Inferior parietal cortex (tissue), 1 donor: ENCODE data around the gene MAML2.

ENCODE experiments used
- DNase-seq: peaks from one replicate; pipeline ENCODE4 v3.0.0-alpha.2; 2016; ENCODE audit errors: extremely low spot score

Gene MAML2

DNA sequence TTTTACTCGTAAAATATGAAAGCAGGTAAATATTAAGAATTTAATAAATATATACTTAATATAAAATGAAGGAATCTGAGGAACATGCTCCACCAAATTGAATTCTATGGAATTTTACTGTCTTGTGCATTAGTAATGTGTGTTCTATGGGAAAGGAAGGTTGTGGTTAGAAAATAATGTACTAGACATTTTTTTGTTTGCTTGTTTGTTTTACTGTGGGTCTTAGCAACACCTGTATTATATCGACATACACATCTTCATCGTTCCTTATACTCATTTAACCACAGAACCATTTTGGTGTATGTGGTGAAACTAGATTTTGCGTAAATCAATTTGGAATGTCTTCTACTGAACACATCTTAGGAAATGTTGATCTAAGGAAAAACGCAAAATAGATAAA lies 304.9 kb downstream of the MAML2 start:
- DNase-seq, result no peak

DNA sequence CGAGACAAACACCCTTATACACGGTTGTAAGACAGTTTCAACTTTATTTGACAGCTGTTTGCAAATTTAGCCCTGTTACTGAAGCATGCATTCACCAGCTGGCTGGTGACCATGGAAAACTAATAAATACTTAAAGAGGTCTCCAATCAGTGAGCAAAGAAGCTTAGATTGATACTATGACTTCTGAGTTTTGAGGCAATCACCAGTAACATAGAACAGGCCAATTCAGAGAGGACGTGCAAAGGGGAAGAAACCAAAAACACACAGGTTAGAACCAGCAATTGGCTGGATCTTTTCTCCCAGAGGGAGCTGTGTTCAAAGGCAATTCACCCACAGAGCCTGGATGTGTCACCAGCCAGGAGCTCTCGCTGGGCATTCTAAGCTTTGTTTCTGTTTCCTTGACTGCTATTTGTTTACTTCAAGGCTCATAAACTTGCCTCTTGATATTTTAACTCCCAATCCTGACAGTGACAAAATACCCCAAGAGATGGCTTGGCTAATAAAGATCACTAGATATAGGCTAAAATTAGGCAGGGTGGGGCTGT lies 305.5 kb downstream of the MAML2 start:
- no peak for DNase-seq

DNA sequence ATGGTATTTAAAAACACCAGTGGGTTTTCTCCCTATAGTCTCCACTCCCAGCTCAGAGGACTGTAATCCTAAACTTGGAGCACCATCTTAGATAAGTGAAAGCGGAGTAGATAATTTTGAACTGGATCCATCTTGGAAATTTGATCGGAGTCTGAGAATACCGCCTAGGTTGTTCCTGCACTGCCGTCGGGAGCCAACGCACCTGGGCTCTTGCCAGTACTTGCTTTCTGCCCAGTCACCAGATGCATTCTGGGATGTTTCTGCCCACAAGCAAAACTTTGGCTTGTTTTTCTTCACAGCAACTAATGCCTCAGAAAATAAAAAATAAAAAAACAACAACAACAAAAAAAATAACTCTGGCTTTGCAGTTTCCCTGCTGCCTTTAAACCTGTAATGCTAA lies 306.1 kb downstream of the MAML2 start:
- DNase-seq, result no peak

DNA sequence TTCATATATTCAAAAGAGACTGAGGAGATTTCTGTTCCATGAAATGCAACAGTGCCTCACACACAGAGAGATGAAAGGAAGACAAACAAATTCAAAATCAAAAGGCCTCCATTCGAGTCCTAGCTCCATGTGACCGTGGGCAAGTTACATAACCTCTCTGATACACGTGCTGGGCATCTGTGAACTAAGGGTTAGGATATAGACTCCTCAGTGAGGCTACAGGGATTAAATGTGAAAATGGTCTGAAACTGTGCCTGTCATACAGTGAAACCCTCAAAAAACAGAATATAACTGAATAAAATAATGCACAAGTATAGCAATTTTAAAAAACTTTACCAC lies 307.3 kb downstream of the MAML2 start:
- DNase-seq, result no peak

DNA sequence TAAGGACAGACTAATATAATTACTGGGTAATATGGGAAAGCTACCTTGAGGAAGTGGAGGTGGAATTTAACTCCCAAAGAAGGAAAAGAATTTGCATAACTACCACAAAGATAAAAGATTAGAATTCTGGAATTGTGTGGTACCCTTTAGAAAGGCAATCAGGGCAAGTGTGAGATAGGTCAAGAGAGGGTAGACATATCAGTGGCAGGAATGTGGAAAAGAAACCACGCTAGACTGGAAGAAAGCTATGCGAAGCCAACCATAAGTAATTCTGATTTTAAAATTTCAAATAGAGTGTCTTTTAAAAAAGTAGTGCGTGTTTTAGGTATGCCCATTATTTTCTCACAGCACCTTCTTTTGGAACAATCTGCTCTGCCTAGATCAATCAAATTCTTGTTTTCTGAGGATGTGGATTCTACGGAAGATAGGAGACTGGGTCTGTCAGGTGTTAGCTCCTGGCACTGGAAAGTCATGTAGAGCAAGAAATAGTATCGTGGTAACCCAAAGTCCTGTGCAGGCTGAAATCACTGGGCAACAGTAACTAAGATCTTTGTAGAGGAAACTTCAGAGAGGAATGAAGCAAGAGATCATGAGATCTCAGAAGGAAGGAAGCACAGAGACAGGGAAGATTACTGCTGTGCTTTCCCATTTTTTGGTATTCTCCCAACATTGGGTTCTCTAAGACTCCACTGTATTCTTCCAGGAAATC lies 307.8 kb downstream of the MAML2 start:
- no peak for DNase-seq

DNA sequence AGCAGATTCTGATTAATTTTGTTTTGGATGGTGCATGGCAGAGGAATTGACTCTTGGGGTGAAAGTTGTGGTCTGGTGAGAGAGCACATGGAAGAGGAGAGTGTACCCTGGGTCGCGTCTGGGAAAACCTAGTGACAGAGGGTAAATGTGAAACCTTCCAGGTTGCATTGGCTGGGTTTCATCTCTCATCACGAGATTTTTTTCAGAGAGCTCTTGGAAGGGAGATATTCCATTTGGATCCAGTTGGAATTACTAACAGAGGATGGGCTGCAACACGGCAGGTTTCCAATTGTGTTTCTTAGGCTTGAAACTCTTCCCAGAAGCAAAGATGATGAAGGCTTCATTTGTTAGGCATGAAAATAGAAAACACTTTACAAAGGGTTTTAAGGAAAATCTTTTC lies 309.4 kb downstream of the MAML2 start:
- no peak for DNase-seq

DNA sequence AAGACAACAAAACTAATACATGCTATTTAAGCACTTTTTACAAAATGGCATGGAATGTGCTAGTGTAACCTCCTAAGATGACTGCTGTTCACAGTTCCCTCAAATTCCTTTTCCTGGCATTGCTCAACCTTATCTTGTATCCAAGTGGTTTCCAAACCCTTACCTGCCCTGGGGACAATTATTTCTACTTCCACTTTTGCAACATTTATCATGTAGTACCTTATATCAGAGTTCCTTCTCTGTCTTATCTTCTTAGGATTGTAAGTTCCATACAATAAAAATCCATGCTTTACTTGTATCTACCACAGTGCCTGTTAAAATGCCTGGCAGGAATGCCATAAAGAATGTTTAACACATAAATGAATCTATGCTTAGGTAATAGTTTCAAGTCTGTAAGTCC lies 309.9 kb downstream of the MAML2 start:
- no peak for DNase-seq

DNA sequence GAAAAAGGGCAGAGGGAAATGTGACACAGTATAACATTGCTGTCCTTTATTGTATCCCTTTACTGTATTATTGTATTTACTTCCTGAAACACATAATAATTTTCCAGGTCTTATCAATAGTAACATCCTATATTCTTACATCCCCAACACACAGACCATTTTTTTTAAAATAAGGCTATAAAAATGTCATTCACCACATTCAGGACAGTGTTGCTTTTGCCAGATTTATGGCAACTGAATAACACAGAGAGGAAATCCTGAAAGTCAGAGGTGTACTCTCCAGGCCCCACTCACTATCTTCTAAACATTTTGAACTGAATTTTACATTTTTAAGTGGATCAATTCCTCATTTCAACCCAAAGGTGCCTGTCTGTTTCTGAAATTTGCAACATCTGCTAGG lies 314.2 kb downstream of the MAML2 start:
- DNase-seq, result no peak

DNA sequence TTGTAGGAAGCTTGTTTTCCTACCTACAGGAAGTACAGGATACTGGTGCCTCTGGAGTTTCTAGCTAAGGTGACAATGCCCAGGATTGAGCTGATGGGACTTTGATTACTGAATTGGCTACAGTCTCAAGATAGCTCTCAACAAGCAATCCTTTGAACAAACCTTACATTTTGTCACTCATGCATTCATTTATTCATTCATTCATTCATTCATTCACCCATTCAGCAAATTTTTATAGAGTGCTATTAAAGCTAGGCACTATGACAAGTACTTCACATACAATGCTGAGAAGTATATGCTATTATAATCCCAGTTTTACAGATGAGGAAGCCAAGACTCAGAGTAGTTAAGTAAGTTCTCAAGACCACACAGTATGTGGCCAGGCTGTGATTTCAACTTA lies 316.0 kb downstream of the MAML2 start:
- no peak for DNase-seq

DNA sequence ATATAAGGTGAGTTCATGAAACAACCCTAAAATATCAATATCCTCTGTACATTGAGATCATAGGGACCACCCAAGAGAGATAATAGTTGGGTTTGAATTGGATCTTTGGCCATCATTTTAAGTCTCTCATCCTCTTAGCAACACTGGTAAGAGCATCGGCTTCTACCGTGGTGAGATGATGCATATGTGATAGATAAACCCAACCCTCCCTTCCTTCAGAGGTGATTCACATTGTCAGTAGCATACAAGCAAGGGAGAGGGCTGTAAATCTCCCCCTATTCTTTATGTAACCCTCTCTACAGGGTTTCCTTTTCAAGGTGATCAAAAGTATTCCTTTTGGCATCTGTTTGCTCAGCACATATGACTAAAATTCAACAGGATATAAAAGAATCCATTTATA lies 316.7 kb downstream of the MAML2 start:
- no peak for DNase-seq

DNA sequence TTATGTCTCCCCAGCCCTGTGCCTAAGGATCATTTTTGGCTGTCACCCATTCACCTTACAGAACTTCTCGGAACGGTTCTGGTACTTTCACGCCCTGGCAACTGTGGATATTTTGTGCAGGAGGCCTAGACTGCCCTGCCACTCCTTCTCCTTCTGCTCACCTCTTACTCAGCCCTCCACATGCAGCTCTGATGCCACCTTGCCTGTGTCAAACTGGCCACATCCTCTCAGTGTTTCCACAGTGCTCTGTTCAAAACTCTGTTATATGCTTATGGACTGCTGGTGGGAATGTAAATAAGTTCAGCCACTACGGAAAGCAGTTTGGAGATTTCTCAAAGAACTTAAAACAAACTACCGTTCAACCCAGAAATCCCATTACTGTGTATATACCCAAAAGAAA lies 318.3 kb downstream of the MAML2 start:
- DNase-seq, result no peak

DNA sequence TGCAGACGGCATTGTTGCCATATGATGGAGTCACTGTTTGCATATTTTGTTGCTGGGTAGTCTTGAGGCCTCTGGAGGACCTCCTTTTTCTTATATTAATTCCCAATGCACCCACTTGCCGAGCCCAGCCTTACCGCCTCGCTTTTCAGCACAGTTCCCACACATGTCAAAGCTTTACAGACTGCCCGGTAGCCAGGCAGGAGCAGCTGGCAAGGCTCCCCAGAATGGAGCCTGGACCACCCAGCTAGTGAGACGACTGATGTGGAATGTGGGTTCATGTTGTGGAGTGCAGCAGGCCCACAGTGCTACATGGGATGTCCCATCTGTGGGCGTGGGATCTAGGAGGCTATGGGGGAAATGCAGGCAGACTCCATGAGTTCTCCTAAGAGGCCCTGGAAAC lies 319.7 kb downstream of the MAML2 start:
- DNase-seq, result no peak

DNA sequence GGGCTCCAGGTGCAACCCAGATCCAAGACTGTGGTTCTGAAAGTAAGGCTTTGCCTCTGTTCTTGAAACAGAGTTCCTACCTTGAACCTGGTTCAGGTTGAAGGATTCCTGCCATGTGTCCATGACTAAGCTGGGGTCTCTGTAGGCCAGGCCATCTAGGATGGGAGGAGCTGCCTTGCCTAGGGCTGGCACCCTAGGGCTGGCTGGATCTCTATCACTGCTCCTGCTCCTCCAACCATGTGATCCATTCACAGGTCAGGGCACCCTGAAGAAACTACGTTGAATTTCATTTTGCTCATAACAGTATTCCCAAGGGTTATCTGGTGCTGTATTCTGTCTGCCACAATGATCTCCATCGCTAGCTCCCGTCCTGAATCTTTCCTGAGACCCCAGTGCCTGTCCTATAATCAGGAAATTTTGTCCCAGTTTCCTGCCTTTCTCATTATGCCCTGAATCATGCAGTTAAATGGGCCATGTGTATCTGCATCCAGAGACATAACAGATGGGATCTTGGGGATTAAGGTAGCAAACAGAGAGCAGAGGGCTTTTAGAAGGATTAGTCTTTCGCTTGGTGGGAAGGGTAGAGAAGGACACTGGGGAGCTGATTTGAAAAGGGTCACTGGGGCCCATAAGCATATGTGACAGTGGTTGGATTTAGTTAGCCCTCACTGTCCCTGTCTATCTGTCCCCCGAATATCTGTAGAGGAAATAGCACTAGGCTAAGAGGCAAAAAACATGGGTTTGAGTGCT lies 320.9 kb downstream of the MAML2 start:
- no peak for DNase-seq

DNA sequence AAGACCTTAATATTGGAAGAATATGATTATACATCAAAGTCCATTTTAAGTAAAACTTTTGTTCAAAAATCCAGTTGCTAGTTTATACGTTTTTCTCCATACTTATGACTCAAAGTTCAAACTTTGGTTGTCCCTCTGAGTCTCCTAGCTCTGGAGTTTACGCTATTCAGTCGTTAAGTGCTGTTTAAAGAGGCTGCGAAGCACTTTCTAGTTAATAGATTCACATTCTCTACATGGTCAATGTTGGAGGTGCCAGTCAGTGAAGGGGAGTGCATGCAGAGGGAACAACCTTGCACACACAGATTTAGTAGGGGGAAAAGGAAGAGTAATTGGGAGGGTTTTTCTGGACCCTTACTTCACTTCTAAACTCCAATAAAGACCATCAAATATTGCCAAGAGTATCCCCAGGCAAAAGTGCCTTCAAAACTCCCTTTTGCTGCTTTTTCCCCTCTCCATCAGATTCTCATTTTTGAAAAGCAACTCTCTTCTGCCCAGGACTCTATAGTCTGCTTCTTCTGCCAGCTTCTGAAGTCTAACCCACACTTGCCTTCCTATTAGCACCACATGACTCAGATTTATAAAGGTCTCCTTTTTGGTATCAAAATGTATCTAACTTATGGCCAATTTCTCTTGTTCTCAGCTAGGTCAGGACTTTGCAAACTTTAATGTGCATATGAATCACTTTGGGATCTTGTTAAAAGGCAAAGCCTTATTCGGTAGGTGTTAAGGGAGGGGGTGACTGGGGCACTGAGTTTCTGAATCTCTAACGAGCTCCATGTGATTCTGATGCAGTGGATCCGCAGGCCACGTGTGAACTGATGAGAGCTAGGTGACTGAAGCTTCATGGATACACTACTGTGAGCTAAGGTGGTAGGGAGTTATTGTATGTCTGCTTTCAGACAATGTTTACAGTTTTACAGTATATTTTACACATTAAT lies 322.9 kb downstream of the MAML2 start:
- DNase-seq, result no peak

DNA sequence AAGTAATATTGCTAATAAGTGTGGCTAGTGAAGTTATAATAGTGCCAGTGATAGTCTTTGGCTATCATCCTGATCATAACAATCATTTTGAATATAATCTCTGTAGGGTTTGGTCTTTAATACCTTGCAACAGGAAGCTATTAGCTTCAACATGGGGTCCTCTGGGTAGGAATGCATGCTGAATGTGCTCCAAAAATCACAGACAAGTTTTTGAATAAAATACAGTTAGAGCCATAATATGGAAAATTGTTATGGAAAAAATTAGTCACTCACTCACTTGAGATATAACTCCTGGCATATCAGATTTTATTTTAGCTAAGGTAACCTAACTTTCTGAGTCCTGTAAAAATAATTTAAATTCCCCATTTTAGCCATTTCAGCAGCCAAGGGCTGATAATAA lies 323.7 kb downstream of the MAML2 start:
- no peak for DNase-seq

DNA sequence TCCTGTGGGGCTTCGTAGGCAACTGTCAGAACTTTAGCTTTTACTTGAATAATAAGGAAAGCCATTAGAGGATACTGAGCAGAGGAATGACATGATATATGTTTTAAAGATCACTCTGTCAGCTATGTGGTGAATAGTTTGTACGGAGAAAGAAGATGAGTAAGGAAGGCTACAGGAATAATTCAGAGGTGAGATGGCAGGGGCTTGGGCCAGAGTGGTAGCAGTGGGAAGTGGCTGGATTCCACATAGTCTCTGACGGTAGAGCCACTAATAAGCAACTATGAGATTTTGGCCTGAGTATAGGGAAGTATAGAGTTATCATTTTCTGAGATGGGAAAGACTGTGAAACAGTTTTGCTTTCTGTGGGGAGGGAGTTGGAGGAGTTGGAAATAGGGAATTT lies 325.1 kb downstream of the MAML2 start:
- DNase-seq, result no peak

DNA sequence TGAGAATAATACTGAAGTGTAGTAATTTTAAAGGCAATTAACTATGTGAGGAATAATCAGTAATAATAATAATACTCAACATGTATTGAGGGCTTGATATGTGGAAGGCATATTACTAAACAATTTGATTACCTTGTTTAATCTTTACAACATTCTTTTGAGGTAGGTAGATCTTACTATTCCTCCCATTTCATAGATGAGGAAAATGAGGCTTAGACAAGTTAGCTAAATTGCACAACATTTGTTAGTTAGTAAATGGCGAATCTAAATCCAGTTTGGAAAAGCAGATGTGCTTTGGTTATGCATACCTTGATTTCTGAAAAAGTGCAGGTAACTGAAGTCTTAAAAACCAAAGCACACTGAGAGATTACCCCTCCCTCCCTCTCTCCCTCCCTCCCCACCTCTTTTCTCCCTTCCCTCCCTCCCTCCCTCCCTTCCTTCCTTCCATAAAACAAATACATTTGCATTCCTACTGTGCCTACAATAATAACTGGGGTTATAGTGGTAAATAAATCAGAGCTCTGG lies 326.0 kb downstream of the MAML2 start:
- no peak for DNase-seq

DNA sequence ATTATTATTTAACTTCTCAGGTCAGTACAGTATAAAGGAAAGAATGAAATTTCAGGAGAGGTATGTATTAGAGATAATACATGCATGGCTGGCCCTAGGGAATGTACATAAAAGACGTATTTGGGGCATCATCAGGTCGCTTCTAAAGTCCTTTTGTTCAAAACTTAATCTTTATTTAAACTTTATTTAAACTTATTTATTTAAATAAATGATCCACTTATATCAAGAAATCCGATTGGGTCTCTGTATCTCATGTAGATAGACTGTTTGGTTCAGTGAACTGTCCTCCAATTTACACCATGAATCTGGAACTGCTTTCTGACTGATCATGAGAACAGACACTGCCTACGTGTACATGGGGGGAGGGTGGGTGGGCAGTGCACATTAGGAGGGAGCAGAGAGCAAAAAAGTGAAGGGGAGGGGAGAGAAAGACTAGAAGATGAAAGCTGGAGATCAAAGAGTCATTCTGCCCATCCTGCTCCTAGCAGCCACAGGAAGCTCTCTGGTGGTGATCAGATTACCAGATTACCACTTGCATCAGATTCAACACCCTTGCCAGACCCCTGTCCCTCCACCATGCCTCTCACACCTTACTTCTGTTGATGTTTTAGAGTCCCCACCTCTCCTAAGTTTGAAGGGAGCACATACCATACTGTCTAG lies 327.0 kb downstream of the MAML2 start:
- no peak for DNase-seq

DNA sequence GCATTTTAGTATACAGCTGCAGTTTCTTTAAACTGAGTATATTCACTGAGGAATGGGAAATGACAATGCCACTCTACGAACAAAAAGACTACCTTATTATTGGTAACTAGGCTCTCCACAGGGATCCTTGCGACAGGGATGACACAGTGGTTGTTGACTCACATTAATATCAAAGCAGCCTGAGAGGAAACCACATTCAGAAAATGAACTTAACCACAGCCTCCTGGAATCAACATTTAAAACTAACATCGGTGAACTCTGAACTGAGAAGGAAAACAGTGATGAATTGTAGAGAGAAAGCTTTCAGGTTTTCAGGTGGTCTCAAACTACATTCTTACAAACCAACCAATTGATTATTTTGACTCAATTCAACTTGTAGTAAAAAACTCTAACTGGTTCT lies 328.8 kb downstream of the MAML2 start:
- no peak for DNase-seq

DNA sequence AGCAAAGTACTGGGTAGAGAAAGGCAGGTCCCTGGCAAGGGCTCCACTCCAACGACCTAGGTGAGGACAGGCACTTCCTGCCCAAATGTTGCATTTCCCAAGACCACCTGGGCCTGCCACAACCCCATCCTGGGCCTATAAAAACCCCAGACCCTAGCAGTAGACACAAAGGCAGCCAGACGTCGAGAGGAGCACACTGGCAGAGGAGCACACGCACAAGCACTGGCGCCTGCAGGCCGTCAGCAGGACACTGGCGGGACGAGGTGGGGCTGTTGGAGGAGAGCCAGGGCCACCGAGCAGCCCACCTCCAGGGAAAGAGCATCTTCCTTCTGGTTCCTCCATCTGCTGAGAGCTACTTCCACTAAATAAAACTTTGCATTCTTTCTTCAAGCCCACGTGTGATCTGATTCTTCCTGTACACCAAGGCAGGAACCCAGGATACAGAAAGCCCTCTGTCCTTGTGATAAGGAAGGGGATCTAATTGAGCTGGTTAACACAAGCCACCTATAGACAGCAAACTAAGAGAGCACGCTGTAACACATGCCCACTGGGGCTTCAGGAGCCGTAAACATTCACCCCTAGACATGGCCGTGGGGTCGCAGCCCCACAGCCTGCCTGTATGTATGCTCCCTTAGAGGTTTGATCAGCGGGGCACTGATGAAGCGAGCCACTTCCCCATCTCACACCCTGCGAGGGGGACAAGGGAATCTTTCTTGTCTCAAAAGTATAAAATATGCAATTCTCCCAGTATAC lies 329.4 kb downstream of the MAML2 start:
- no peak for DNase-seq
